HEK293T (cell line): Measurements from ENCODE around the gene ARHGAP32.

Experiments used
- CTCF ChIA-PET: fragments of 350-600 bp; formaldehyde crosslinking; extraction: SDS; loops from one replicate; lab custom pipeline; 2021; ENCODE audit warnings: antibody characterized with exemption, inconsistent platforms; lab: Yijun Ruan, JAX
- POLR2A ChIA-PET: fragments of 350-600 bp; formaldehyde crosslinking; extraction: SDS; loops from one replicate; lab custom pipeline; 2020; ENCODE audit warnings: antibody characterized with exemption, inconsistent platforms; lab: Yijun Ruan, JAX
- DNase-seq: peaks from one replicate; pipeline ENCODE4 v3.0.0; 2012; ENCODE audit warnings: mixed read lengths; ENCODE audit errors: extremely low spot score
- ARNT ChIP-seq: fragments of 450-650 bp; IDR thresholded peaks from 2 replicates; pipeline ENCODE4 v1.6.1; 2017; ENCODE audit warnings: mild to moderate bottlenecking
- BHLHE40 ChIP-seq: fragments of 450-650 bp; IDR thresholded peaks from 2 replicates; pipeline ENCODE4 v1.6.1; 2016; ENCODE audit warnings: mild to moderate bottlenecking, moderate library complexity, borderline replicate concordance
- CTBP1 ChIP-seq: fragments of 450-650 bp; IDR thresholded peaks from 2 replicates; pipeline ENCODE4 v1.6.1; 2016; ENCODE audit warnings: borderline replicate concordance
- ELF4 ChIP-seq: fragments of 450-650 bp; IDR thresholded peaks from 2 replicates; pipeline ENCODE4 v1.6.1; 2017; ENCODE audit warnings: antibody characterized with exemption
- FOXA1 ChIP-seq: fragments of 450-650 bp; IDR thresholded peaks from 2 replicates; pipeline ENCODE4 v1.6.1; 2016; ENCODE audit warnings: mild to moderate bottlenecking
- FOXK2 ChIP-seq: fragments of 450-650 bp; IDR thresholded peaks from 2 replicates; pipeline ENCODE4 v1.6.1; 2016; ENCODE audit warnings: mild to moderate bottlenecking
- FOXM1 ChIP-seq: fragments of 450-650 bp; IDR thresholded peaks from 2 replicates; pipeline ENCODE4 v1.6.1; 2017; ENCODE audit warnings: mild to moderate bottlenecking, borderline replicate concordance
- HDGF ChIP-seq: fragments of 450-650 bp; IDR thresholded peaks from 2 replicates; pipeline ENCODE4 v1.6.1; 2017; ENCODE audit warnings: antibody characterized with exemption, borderline replicate concordance
- L3MBTL2 ChIP-seq: fragments of 450-650 bp; conservative IDR thresholded peaks from 2 replicates; pipeline ENCODE4 v1.6.1; 2016; ENCODE audit warnings: mild to moderate bottlenecking
- LEF1 ChIP-seq: fragments of 450-650 bp; IDR thresholded peaks from 2 replicates; pipeline ENCODE4 v1.6.1; 2017; ENCODE audit warnings: mild to moderate bottlenecking, borderline replicate concordance
- NFRKB ChIP-seq: fragments of 450-650 bp; IDR thresholded peaks from 2 replicates; pipeline ENCODE4 v1.6.1; 2016; ENCODE audit warnings: mild to moderate bottlenecking, moderate library complexity
- SP1 ChIP-seq: fragments of 450-650 bp; IDR thresholded peaks from 2 replicates; pipeline ENCODE4 v1.6.1; 2017
- SUZ12 ChIP-seq: fragments of 450-650 bp; IDR thresholded peaks from 2 replicates; pipeline ENCODE4 v1.6.1; 2016; ENCODE audit warnings: mild to moderate bottlenecking
- TARDBP ChIP-seq: fragments of 450-650 bp; IDR thresholded peaks from 2 replicates; pipeline ENCODE4 v1.6.1; 2016
- ZNF384 ChIP-seq: fragments of 450-650 bp; IDR thresholded peaks from 2 replicates; pipeline ENCODE4 v1.6.1; 2016
- TF ChIP-seq, protein P1 (sequence below): fragments of 450-650 bp; IDR thresholded peaks from 2 replicates; pipeline ENCODE4 v1.6.1; 2016

Gene ARHGAP32

DNA sequence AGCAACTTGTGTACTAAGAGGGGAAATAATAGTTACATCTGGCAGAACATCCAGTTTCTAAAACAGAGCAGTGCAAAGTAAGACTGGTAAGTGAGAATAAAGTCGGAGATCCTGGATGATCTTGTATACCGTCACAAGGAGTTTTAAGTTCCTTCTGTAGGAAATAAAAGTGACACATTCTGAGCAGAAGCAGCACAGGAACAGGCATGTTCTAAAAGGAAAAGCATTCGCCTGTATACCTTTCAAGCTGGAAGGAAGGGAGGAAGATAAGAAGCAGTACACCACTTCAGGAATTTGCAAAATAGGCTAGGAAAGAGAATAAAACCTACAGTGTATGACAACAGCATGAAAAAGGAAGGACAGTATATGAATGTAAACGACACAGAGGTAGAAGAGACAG lies 143.2 kb downstream of the ARHGAP32 start:
- DNase-seq, result no peak
- ChIA-PET CTCF (no interaction called here), POLR2A (no interaction called here)
- TF ChIP-seq FOXK2 (no peak), NFRKB (no peak), BHLHE40 (no peak)

DNA sequence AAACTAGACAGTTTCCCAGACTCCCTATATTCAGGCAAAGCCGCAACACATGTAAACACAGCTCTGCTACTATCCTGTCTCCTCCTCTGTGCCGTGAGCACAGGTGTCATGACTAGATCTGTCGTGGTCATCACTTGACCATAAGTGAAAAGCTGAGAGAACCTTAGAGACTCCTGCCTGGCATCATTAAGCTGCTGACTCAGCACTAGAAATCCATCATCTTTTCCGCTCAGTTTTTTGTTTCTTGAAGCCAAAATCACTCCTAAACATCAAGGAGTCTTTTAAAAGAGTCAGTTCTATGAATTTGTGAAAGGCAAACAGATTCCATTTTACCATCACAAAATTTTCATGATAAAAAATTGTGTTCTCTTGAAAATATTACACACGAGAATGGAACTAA lies 147.0 kb downstream of the ARHGAP32 start:
- DNase-seq, result no peak
- CTCF ChIA-PET, result no interaction called here
- no peak for TF ChIP-seq TARDBP
- POLR2A ChIA-PET, result no interaction called here

GRCh38 chr11:129042503-129042902 lies 149.6 kb downstream of the ARHGAP32 start:
- CTCF ChIA-PET, result no interaction called here
- POLR2A ChIA-PET, result no interaction called here
- DNase-seq, result peak; percentile 35
- no peak for TF ChIP-seq FOXA1
- TF ChIP-seq, protein P1, sequence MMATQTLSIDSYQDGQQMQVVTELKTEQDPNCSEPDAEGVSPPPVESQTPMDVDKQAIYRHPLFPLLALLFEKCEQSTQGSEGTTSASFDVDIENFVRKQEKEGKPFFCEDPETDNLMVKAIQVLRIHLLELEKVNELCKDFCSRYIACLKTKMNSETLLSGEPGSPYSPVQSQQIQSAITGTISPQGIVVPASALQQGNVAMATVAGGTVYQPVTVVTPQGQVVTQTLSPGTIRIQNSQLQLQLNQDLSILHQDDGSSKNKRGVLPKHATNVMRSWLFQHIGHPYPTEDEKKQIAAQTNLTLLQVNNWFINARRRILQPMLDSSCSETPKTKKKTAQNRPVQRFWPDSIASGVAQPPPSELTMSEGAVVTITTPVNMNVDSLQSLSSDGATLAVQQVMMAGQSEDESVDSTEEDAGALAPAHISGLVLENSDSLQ, result peak; percentile 60

- ChIA-PET CTCF (no interaction called here), POLR2A (no interaction called here)
- TF ChIP-seq HDGF, result no peak
- TF ChIP-seq FOXM1, result no peak
- TF ChIP-seq FOXA1, result no peak
- no peak for TF ChIP-seq L3MBTL2
- TF ChIP-seq NFRKB, result no peak
- no peak for TF ChIP-seq SP1
- TF ChIP-seq, protein P1, result no peak
- no peak for TF ChIP-seq ZNF384
- TF ChIP-seq SUZ12, result no peak
- no peak for TF ChIP-seq ELF4
- TF ChIP-seq FOXK2, result no peak
- DNase-seq, result no peak
Observed at GRCh38 chr11:129041611-129042018, 150.5 kb downstream of the ARHGAP32 start.

DNA sequence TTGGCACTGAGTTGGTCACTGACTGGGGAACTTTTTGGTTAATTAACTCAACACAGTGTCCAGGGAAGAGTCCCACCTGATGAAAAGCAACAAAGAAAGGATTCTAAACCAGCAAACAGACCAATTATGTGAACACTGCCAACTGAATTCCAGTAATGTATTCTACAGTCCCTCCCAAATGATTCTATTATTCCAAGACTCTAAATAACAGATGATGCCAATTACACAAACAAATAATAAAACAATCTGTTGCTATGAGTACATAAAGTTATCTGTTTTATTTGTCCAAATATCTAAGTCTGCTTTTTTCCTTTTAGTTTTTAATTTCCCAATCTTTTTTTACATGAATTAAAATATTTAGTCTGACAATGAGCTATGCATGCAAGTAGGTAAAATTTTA lies 151.2 kb downstream of the ARHGAP32 start:
- no peak for DNase-seq
- TF ChIP-seq HDGF (no peak), NFRKB (no peak), SUZ12 (no peak), ARNT (no peak)
- CTCF ChIA-PET, result no interaction called here
- POLR2A ChIA-PET, result no interaction called here

DNA sequence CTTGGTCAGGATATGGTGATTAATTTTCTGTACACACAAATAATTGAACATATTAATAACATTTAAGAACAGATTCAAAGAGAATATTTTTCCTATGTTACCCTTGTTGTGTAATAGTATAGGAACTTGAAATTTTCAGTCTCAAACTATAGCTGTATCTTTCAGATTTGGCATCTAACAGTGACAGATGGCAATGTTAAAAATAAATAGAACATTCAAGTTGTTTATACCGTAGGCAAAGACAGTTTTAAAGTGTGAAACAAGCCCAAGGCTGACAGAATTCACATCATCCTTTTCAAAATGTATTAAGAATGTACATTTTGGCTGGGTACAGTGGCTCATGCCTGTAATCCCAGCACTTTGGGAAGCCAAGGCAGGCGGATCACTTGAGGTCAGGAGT lies 156.9 kb downstream of the ARHGAP32 start:
- no peak for DNase-seq
- TF ChIP-seq TARDBP, result no peak
- TF ChIP-seq LEF1, result no peak
- TF ChIP-seq L3MBTL2, result no peak
- TF ChIP-seq HDGF, result no peak
- TF ChIP-seq ELF4, result no peak
- no peak for TF ChIP-seq FOXM1
- no peak for TF ChIP-seq ZNF384
- TF ChIP-seq FOXK2, result no peak
- TF ChIP-seq FOXA1, result no peak
- no peak for TF ChIP-seq SP1
- TF ChIP-seq ARNT, result no peak
- TF ChIP-seq, protein P1, result no peak
- no peak for TF ChIP-seq NFRKB
- no peak for TF ChIP-seq SUZ12
- no peak for TF ChIP-seq BHLHE40
- no peak for TF ChIP-seq CTBP1
- ChIA-PET CTCF (interaction anchor here (1.0 kb wide), 1 partner anchor 11 kb away, joined by 3 read pairs; no protein-coding TSS in a partner anchor), POLR2A (no interaction called here)

DNA sequence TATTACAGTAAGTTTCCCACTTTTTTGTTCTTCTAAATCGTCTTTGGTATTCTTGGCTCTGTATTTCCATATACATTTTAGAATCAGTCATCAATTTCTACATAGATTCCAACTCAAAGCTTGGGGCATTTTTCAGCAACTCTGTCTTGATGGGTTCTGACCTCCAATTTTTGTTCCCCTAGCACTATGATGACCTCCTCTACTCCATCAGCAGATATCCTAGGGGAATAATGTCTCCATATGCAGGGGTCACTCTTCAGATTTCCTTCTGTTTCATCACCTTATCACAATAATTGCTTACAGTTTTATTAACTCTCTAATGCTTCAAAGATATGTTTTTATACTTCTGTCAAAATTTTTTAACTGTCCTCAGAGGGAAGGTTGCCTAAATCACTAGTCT lies 158.1 kb downstream of the ARHGAP32 start:
- DNase-seq, result no peak
- ChIA-PET CTCF (no interaction called here), POLR2A (no interaction called here)
- TF ChIP-seq BHLHE40 (no peak), TARDBP (no peak), LEF1 (no peak), ELF4 (no peak), SUZ12 (no peak), L3MBTL2 (no peak), ZNF384 (no peak), CTBP1 (no peak), HDGF (no peak), SP1 (no peak), NFRKB (no peak), ARNT (no peak)
- TF ChIP-seq, protein P1, result no peak
